DND-41 (cell line): ENCODE results near the gene BRAT1.

Experiments used
- EZH2 ChIP-seq: IDR thresholded peaks from 3 replicates; pipeline ENCODE4 v1.6.1; 2012; ENCODE audit warnings: borderline replicate concordance, low read depth, mild to moderate bottlenecking, moderate library complexity, low read length, inconsistent platforms; ENCODE audit not compliant: severe bottlenecking
- TF ChIP-seq, protein P1 (sequence below): IDR thresholded peaks from 2 replicates; pipeline ENCODE4 v1.5.1; 2012; ENCODE audit warnings: borderline replicate concordance, low read length, moderate library complexity, mild to moderate bottlenecking; ENCODE audit not compliant: poor library complexity, severe bottlenecking; ENCODE audit errors: extremely low read depth

DNA sequence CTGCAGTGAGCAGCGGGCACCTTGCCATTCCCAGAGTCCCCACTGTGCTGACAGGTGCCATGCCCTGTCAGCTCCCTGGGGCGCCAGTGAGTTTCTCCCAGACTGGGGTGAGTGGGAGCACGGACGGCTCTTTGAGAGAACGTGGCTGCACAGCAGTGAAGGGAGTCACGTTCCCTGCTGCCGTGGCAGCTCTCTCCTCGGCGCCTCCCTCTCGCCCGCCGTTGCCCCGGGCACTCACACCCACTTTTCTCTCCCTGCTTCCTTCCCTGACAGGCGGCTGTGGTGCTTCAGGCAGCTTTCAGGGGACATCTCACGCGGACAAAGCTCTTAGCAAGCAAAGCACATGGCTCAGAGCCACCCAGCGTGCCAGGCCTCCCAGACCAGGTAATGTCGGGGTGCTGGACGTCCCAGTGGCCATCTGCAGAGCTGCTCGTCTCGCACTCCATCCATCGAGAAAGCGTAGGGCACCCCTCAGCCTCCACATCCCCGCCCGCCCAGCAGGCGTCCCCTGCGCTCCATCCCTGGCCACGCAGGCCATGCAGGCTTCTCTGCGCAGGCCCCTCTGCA, 49.4 kb upstream of the BRAT1 start:
- TF ChIP-seq, protein P1, sequence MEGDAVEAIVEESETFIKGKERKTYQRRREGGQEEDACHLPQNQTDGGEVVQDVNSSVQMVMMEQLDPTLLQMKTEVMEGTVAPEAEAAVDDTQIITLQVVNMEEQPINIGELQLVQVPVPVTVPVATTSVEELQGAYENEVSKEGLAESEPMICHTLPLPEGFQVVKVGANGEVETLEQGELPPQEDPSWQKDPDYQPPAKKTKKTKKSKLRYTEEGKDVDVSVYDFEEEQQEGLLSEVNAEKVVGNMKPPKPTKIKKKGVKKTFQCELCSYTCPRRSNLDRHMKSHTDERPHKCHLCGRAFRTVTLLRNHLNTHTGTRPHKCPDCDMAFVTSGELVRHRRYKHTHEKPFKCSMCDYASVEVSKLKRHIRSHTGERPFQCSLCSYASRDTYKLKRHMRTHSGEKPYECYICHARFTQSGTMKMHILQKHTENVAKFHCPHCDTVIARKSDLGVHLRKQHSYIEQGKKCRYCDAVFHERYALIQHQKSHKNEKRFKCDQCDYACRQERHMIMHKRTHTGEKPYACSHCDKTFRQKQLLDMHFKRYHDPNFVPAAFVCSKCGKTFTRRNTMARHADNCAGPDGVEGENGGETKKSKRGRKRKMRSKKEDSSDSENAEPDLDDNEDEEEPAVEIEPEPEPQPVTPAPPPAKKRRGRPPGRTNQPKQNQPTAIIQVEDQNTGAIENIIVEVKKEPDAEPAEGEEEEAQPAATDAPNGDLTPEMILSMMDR = no peak
- no peak for TF ChIP-seq EZH2
